B cell (primary cell): ENCODE measurements around the gene PLK3. TPM values are rescaled to one million over a fixed set of nuclear protein-coding genes. Genes with fewer than 3 reads are reported as not detected.

Experiments used
- ATAC-seq: fragments of 200-7000 bp; cut with Tn5 transposase; one replicate; pipeline ENCODE4 v1.10.0; 2021; ENCODE audit warnings: low read depth, mild to moderate bottlenecking, moderate number of reproducible peaks, moderate library complexity
- CTCF ChIA-PET: fragments of 350-600 bp; sonication (Branson Sonifier 250); formaldehyde crosslinking; loops from one replicate; lab custom pipeline; 2021; ENCODE audit warnings: antibody characterized with exemption, inconsistent platforms; lab: Charles Lee
- POLR2A ChIA-PET: fragments of 350-600 bp; sonication (Branson Sonifier 250); formaldehyde crosslinking; loops from one replicate; lab custom pipeline; 2021; ENCODE audit warnings: antibody characterized with exemption; lab: Charles Lee
- DNase-seq: peaks from one replicate; pipeline ENCODE4 v3.0.0; 2013
- H2AFZ ChIP-seq: 2 replicates; pipeline ENCODE4 v1.6.1; 2012; ENCODE audit warnings: mild to moderate bottlenecking, low read depth, low read length; ENCODE audit not compliant: insufficient read depth, poor library complexity, severe bottlenecking
- H3K27ac ChIP-seq, 2 donors: 1 replicate in 1 of 2; 2 replicates in 1 of 2; pipeline ENCODE4 v1.5.1; 2012 to 2013; ENCODE audit warnings: low read length in 2 of 2, mild to moderate bottlenecking in 2 of 2, moderate library complexity in 1 of 2
- H3K27me3 ChIP-seq, 4 experiments: fragments of 200-600 bp in 1 of 4; sonication (generic) in 1 of 4; replicated peaks in 1 of 4; 1 replicate in 2 of 4; 2 replicates in 2 of 4; pipeline versions ENCODE4 v1.6.1 to v1.7.0; 2013 to 2016; ENCODE audit warnings: low read length in 3 of 4, mild to moderate bottlenecking in 2 of 4, mixed read lengths in 1 of 4, moderate library complexity in 1 of 4; ENCODE audit not compliant: insufficient read depth in 4 of 4, control insufficient read depth in 3 of 4; ENCODE audit errors: control extremely low read depth in 1 of 4
- H3K36me3 ChIP-seq, 2 experiments: replicated peaks in 1 of 2; 1 replicate in 1 of 2; 2 replicates in 1 of 2; pipeline versions ENCODE4 v1.6.1 to v1.7.1; 2013; ENCODE audit warnings: low read length in 1 of 2; ENCODE audit not compliant: insufficient read depth in 2 of 2, control insufficient read depth in 1 of 2; ENCODE audit errors: control extremely low read depth in 1 of 2, extremely low read depth in 1 of 2
- H3K4me1 ChIP-seq, 2 donors: fragments of 200-600 bp in 1 of 2; sonication (generic) in 1 of 2; 1 replicate in 1 of 2; 2 replicates in 1 of 2; pipeline versions ENCODE4 v1.5.1 to v1.6.1; 2013 to 2017; ENCODE audit warnings: low read length in 2 of 2; ENCODE audit not compliant: control insufficient read depth in 2 of 2, insufficient read depth in 2 of 2
- H3K4me2 ChIP-seq: replicated peaks from 2 replicates; pipeline ENCODE3; 2012; ENCODE audit warnings: mild to moderate bottlenecking, low read depth, low read length; ENCODE audit not compliant: poor library complexity, severe bottlenecking
- H3K4me3 ChIP-seq, 5 experiments: fragments of 200-600 bp in 1 of 5; sonication (generic) in 1 of 5; 1 replicate in 3 of 5; 2 replicates in 2 of 5; pipeline versions ENCODE4 v1.5.1 to v1.7.0; 2011 to 2016; ENCODE audit warnings: low read length in 4 of 5, mild to moderate bottlenecking in 4 of 5, low read depth in 2 of 5, control low read depth in 1 of 5, moderate library complexity in 1 of 5; ENCODE audit not compliant: insufficient read depth in 1 of 5; ENCODE audit errors: control extremely low read depth in 1 of 5, extremely low read depth in 1 of 5
- H3K79me2 ChIP-seq: fragments of 200-600 bp; sonication (generic); one replicate; pipeline ENCODE4 v1.6.0; 2016; ENCODE audit warnings: low read length; ENCODE audit not compliant: control insufficient read depth, insufficient read depth
- H3K9ac ChIP-seq: fragments of 200-600 bp; sonication (generic); 2 replicates; pipeline ENCODE4 v1.6.1; 2017; ENCODE audit warnings: mild to moderate bottlenecking, low read length, moderate library complexity
- H3K9me3 ChIP-seq, 3 donors: one replicate each; pipeline versions ENCODE4 v1.6.1 to v1.7.1; 2013; ENCODE audit warnings: low read length in 2 of 3; ENCODE audit not compliant: control insufficient read depth in 2 of 3, insufficient read depth in 1 of 3; ENCODE audit errors: control extremely low read depth in 1 of 3
- H4K20me1 ChIP-seq: 2 replicates; pipeline ENCODE4 v1.6.0; 2012; ENCODE audit warnings: mild to moderate bottlenecking, low read length; ENCODE audit not compliant: insufficient read depth, control insufficient read depth, poor library complexity, severe bottlenecking
- H3K27ac Mint-ChIP-seq: one replicate; pipeline ENCODE4 v1.8.0; 2021; ENCODE audit warnings: mixed read lengths
- H3K27me3 Mint-ChIP-seq: one replicate; pipeline ENCODE4 v1.8.0; 2021; ENCODE audit warnings: mixed read lengths
- H3K4me1 Mint-ChIP-seq: one replicate; pipeline ENCODE4 v1.8.0; 2021; ENCODE audit warnings: mixed read lengths
- H3K4me3 Mint-ChIP-seq: one replicate; pipeline ENCODE4 v1.8.0; 2021; ENCODE audit warnings: mixed read lengths
- H3K9me3 Mint-ChIP-seq: one replicate; pipeline ENCODE4 v1.8.0; 2022; ENCODE audit warnings: mixed read lengths; ENCODE audit not compliant: insufficient read depth
- EZH2 ChIP-seq: IDR thresholded peaks from 2 replicates; pipeline ENCODE4 v1.6.1; 2012; ENCODE audit warnings: borderline replicate concordance, low read depth, mild to moderate bottlenecking, moderate library complexity, low read length; ENCODE audit not compliant: insufficient read depth, poor library complexity, severe bottlenecking
- WGBS: methylation state at CpG from one replicate; pipeline ENCODE4 v1.1.5; 2013; ENCODE audit warnings: missing lambda C conversion rate; ENCODE audit not compliant: insufficient coverage; 5-methylcytosine and 5-hydroxymethylcytosine counted together
- intact Hi-C: fragments of 100-400 bp; cut with micrococcal nuclease; formaldehyde crosslinking; loops from one replicate; pipeline ENCODE4 v1.10.0; 2022
- polyA plus RNA-seq: library from polyadenylated mRNA; depleted of rRNA; stranded (reverse); fragments of >200 nt; gene quantifications from 2 replicates; pipeline ENCODE4 v1.2.3, GENCODE V29; 2012
- total RNA-seq, 2 donors: library from RNA; stranded (reverse); fragments of 120-200 nt in 1 of 2; gene quantifications; 1 replicate in 1 of 2; 2 replicates in 1 of 2; pipeline versions ENCODE4 v1.2.3 to v1.2.4, GENCODE V29; 2013 to 2022
- TF ChIP-seq, protein P1 (sequence below): fragments of 200-600 bp; IDR thresholded peaks from one replicate; pipeline ENCODE4 v1.8.0; 2022; ENCODE audit warnings: antibody characterized with exemption, mild to moderate bottlenecking

Gene PLK3
- total and polyA plus RNA-seq, 2 donors (not counting 1 experiment from before 2014, with no cell fraction given) = 35.9 to 93.5 TPM

DNA sequence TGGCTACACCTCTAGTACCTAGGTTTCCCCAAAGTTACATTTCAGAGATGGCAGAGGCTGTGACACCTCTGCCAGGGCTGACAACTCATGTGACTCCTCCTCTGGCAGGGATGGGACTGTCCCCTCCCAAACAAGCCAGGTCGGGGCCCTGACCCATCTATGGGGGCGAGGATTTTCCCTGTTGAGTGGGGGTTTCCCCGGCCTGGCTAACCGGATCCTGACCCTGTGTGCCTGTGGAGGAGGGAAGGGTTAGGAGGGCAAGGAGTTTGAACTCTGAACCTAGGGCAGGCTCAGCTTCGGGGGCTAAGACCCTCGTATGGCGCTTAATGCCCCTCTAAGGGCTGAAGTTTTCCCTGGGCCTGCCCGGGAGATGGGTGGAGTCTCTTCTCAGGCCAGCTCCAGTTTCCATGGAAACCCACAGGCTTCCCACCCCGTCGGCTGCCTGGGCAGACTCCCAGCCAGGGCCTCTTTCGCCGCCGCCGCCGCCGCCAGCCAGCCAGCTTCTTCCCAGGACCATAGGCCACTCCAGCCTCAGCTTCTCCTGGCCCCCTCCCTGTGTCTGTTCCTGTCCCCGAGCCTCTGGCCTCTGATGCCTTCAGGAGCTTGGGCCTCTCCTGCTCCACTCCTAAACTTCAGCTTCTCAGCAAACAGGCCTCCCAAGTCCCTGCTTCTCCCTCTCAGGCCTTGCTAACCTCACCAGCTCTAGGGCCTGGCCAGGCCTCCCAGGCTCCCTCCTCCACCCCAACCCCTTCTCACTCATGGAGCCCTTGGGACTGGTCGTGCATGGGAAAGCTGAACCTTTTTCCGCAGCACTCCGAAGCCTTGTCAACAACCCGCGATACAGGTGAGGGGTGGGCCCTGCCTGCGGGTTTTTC lies 8.1 kb downstream of the PLK3 start, which contains the start of gene BTBD19:
TSS of gene BTBD19 (plus strand) at position 461 of the 875 bp plus-strand sequence. CDS start at position 759, 298 bp downstream.
- Histone ChIP-seq H3K9me3 (peaks cover 0 to 3% (median 0%) of the 10 kb centered on the region in 3 donors), H3K4me2 (peak within 1 kb of the TSS; percentile 68), H3K36me3 (peaks cover 0 to 14% of the 10 kb centered on the region in 2 experiments), H3K27ac (peak within 1 kb of the TSS; percentile 91 to 95), H4K20me1 (no peaks in the 10 kb centered on the region), H3K79me2 (no peaks in the 10 kb centered on the region), H3K4me3 (peak within 1 kb of the TSS in 1 of 5 experiments; percentile 10), H3K4me1 (peaks cover 44 to 54% of the 10 kb centered on the region in 2 donors), H3K27me3 (no peaks in the 10 kb centered on the region), H3K9ac (peak within 1 kb of the TSS; percentile 7), H2AFZ (peak within 1 kb of the TSS; percentile 30)
- POLR2A ChIA-PET = interaction anchor here (0.6 to 4.3 kb wide), 10 partner anchors 8 to 495 kb away, joined by 3 to 59 read pairs (median 4); partner anchors contain the start of genes PLK3 and RPS8
- TF ChIP-seq EZH2 = no peak
- TF ChIP-seq, protein P1, sequence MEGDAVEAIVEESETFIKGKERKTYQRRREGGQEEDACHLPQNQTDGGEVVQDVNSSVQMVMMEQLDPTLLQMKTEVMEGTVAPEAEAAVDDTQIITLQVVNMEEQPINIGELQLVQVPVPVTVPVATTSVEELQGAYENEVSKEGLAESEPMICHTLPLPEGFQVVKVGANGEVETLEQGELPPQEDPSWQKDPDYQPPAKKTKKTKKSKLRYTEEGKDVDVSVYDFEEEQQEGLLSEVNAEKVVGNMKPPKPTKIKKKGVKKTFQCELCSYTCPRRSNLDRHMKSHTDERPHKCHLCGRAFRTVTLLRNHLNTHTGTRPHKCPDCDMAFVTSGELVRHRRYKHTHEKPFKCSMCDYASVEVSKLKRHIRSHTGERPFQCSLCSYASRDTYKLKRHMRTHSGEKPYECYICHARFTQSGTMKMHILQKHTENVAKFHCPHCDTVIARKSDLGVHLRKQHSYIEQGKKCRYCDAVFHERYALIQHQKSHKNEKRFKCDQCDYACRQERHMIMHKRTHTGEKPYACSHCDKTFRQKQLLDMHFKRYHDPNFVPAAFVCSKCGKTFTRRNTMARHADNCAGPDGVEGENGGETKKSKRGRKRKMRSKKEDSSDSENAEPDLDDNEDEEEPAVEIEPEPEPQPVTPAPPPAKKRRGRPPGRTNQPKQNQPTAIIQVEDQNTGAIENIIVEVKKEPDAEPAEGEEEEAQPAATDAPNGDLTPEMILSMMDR = no peak
- ATAC-seq (peak; percentile 35), DNase-seq (no peak)
- Mint-ChIP-seq H3K27me3 (no peaks in the 10 kb centered on the region), H3K27ac (peak within 1 kb of the TSS; percentile 99), H3K4me3 (peak within 1 kb of the TSS; percentile 74), H3K4me1 (peaks cover 58% of the 10 kb centered on the region), H3K9me3 (no peaks in the 10 kb centered on the region)
- CTCF ChIA-PET = interaction anchor here (1.3 to 3.9 kb wide), 8 partner anchors 8 to 495 kb away, joined by 4 to 40 read pairs (median 8); partner anchors contain the start of genes PLK3 and RNU5D-1
- 52% methylated on average over 22 of the region's 23 CpGs for WGBS
- intact Hi-C loops = no loop called here
